Adrenal gland (tissue), 5 donors: Measurements from ENCODE around the gene MBNL3.

Experiments used
- POLR2A ChIP-seq, 2 donors: fragments of 450-650 bp; IDR thresholded peaks; one replicate each; pipeline ENCODE4 v1.6.1; 2017; ENCODE audit warnings: antibody characterized with exemption in 2 of 2, mild to moderate bottlenecking in 2 of 2, moderate library complexity in 1 of 2
- TF ChIP-seq, protein P1 (sequence below), 6 experiments: fragments of 450-650 bp in 4 of 6; fragments of 200-600 bp in 2 of 6; sonication (generic) in 1 of 6; IDR thresholded peaks; 1 replicate in 5 of 6; 2 replicates in 1 of 6; pipeline versions ENCODE4 v1.5.1 to v1.8.0; 2016 to 2021; ENCODE audit warnings: antibody characterized with exemption in 6 of 6, mild to moderate bottlenecking in 2 of 6, moderate library complexity in 1 of 6
- donor health status: DM: no; HTN: no; CAD: no.

DNA sequence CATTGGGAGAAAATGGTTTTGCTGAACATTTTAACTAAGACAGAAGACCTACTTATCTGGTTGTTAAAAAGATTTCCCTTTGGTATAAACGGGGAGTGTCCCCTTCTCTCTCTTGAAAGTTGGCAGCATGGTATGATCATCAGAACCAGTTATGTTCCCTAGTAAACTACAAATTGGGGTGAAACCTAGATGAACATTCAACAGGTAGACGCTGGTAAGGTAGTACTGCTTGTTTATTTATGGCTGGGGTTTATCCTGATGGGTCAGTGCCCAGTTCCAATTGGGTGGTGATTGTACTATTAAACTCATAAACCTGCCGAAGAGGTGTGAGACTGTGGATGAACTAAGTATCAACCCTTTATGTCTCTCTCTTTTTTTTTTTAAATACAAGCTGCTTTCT, 100.5 kb downstream of the MBNL3 start:
- TF ChIP-seq, protein P1, sequence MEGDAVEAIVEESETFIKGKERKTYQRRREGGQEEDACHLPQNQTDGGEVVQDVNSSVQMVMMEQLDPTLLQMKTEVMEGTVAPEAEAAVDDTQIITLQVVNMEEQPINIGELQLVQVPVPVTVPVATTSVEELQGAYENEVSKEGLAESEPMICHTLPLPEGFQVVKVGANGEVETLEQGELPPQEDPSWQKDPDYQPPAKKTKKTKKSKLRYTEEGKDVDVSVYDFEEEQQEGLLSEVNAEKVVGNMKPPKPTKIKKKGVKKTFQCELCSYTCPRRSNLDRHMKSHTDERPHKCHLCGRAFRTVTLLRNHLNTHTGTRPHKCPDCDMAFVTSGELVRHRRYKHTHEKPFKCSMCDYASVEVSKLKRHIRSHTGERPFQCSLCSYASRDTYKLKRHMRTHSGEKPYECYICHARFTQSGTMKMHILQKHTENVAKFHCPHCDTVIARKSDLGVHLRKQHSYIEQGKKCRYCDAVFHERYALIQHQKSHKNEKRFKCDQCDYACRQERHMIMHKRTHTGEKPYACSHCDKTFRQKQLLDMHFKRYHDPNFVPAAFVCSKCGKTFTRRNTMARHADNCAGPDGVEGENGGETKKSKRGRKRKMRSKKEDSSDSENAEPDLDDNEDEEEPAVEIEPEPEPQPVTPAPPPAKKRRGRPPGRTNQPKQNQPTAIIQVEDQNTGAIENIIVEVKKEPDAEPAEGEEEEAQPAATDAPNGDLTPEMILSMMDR (IDR thresholded peaks at IDR 0.05), result no peak
- no peak for TF ChIP-seq POLR2A (IDR thresholded peaks at IDR 0.05)
